Neutrophil (primary cell): ENCODE data around the gene IL18R1.

ENCODE experiments used
- H3K27ac ChIP-seq: fragments of 200-600 bp; sonication (generic); 2 replicates; pipeline ENCODE4 v1.5.1; 2016; ENCODE audit warnings: mild to moderate bottlenecking, moderate library complexity
- H3K27me3 ChIP-seq: fragments of 200-600 bp; sonication (generic); 2 replicates; pipeline ENCODE4 v1.6.0; 2016; ENCODE audit warnings: mild to moderate bottlenecking
- H3K36me3 ChIP-seq: fragments of 200-600 bp; sonication (generic); 2 replicates; pipeline ENCODE4 v1.5.1; 2017
- H3K4me1 ChIP-seq, 2 experiments: fragments of 200-600 bp in 1 of 2; sonication (generic) in 1 of 2; 1 replicate in 1 of 2; 2 replicates in 1 of 2; pipeline versions ENCODE4 v1.5.1 to v1.6.1; 2013 to 2016; ENCODE audit warnings: low read depth in 1 of 2, low read length in 1 of 2, mild to moderate bottlenecking in 1 of 2, moderate library complexity in 1 of 2; ENCODE audit not compliant: control insufficient read depth in 1 of 2, insufficient read depth in 1 of 2
- H3K4me3 ChIP-seq, 2 experiments: fragments of 200-600 bp in 1 of 2; sonication (generic) in 1 of 2; 1 replicate in 1 of 2; 2 replicates in 1 of 2; pipeline ENCODE4 v1.5.1; 2013 to 2016; ENCODE audit warnings: low read depth in 1 of 2, low read length in 1 of 2, mild to moderate bottlenecking in 1 of 2, moderate library complexity in 1 of 2
- H3K9me3 ChIP-seq: fragments of 200-600 bp; sonication (generic); 2 replicates; pipeline ENCODE4 v1.5.1; 2016
- CTCF ChIP-seq: fragments of 200-600 bp; sonication (generic); IDR thresholded peaks from 2 replicates; pipeline ENCODE4 v1.5.1; 2016; ENCODE audit warnings: antibody characterized with exemption

IL18R1 gene

GRCh38 chr2:102435741-102436140 is 80.1 kb downstream of the IL18R1 start:
- Histone ChIP-seq H3K27ac (peak overlapping the region; percentile 78), H3K4me3 (peak overlapping the region in 1 of 2 experiments; percentile 26), H3K9me3 (no peaks in the 10 kb centered on the region), H3K27me3 (no peaks in the 10 kb centered on the region), H3K4me1 (peaks cover 92 to 98% of the 10 kb centered on the region in 2 experiments), H3K36me3 (peaks cover 3% of the 10 kb centered on the region)
- TF ChIP-seq CTCF, result no peak

- Histone ChIP-seq H3K36me3 (peaks cover 8% of the 10 kb centered on the region), H3K27me3 (no peaks in the 10 kb centered on the region), H3K9me3 (no peaks in the 10 kb centered on the region), H3K4me3 (peak overlapping the region in 1 of 2 experiments; percentile 26), H3K4me1 (peaks cover 90 to 97% of the 10 kb centered on the region in 2 experiments), H3K27ac (peak overlapping the region; percentile 78)
- no peak for TF ChIP-seq CTCF
Observed at GRCh38 chr2:102436323-102436722, 80.7 kb downstream of the IL18R1 start.

GRCh38 chr2:102437122-102437521 is 81.5 kb downstream of the IL18R1 start:
- Histone ChIP-seq H3K36me3 (peaks cover 10% of the 10 kb centered on the region), H3K27me3 (no peaks in the 10 kb centered on the region), H3K4me3 (no peak overlapping the region), H3K9me3 (no peaks in the 10 kb centered on the region), H3K27ac (peak overlapping the region; percentile 78), H3K4me1 (peaks cover 91 to 97% of the 10 kb centered on the region in 2 experiments)
- no peak for TF ChIP-seq CTCF

GRCh38 chr2:102438111-102438510 is 82.5 kb downstream of the IL18R1 start:
- peaks cover 91 to 97% of the 10 kb centered on the region in 2 experiments for H3K4me1 ChIP-seq
- H3K9me3 ChIP-seq, result no peaks in the 10 kb centered on the region
- H3K36me3 ChIP-seq, result peaks cover 10% of the 10 kb centered on the region
- H3K27ac ChIP-seq, result peak overlapping the region; percentile 78
- H3K4me3 ChIP-seq, result peak overlapping the region in 1 of 2 experiments; percentile 14
- H3K27me3 ChIP-seq, result no peaks in the 10 kb centered on the region
- TF ChIP-seq CTCF, result no peak

GRCh38 chr2:102438578-102438977 is 83.0 kb downstream of the IL18R1 start:
- no peak for TF ChIP-seq CTCF
- H3K27ac ChIP-seq, result peak overlapping the region; percentile 78
- H3K4me1 ChIP-seq, result peaks cover 93 to 97% of the 10 kb centered on the region in 2 experiments
- H3K4me3 ChIP-seq, result peak overlapping the region in 1 of 2 experiments; percentile 14
- no peaks in the 10 kb centered on the region for H3K9me3 ChIP-seq
- H3K27me3 ChIP-seq, result no peaks in the 10 kb centered on the region
- peaks cover 10% of the 10 kb centered on the region for H3K36me3 ChIP-seq
